H1 (cell line): ENCODE data around the gene DOHH.

Experiments used
- ATF2 ChIP-seq: IDR thresholded peaks from 2 replicates; pipeline ENCODE4 v1.6.1; 2012; ENCODE audit warnings: low read length, inconsistent platforms
- ATF3 ChIP-seq: IDR thresholded peaks from 2 replicates; pipeline ENCODE4 v1.6.1; 2011; ENCODE audit warnings: low read depth, mild to moderate bottlenecking, low read length; ENCODE audit not compliant: insufficient read depth
- CBX8 ChIP-seq: fragments of 300-800, 300-1000 bp; sonication (generic); IDR thresholded peaks from 2 replicates; pipeline ENCODE4 v1.7.1; 2016; ENCODE audit warnings: low read depth, low read length, borderline replicate concordance
- CHD2 ChIP-seq: IDR thresholded peaks from 2 replicates; pipeline ENCODE4 v1.6.1; 2012; ENCODE audit warnings: low read length, improper control_type of control experiment
- EZH2 ChIP-seq: fragments of 200-600 bp; sonication (generic); IDR thresholded peaks from 2 replicates; pipeline ENCODE4 v1.7.1; 2012; ENCODE audit warnings: low read depth, mild to moderate bottlenecking, moderate library complexity, low read length, inconsistent platforms; ENCODE audit not compliant: severe bottlenecking
- YY1 ChIP-seq: IDR thresholded peaks from 2 replicates; pipeline ENCODE4 v1.6.1; 2011; ENCODE audit warnings: low read depth, mild to moderate bottlenecking, low read length

GRCh38 chr19:3513229-3514140 lies 13.0 kb upstream of the DOHH start:
- TF ChIP-seq YY1 (no peak), CBX8 (no peak), CHD2 (no peak), ATF2 (no peak), ATF3 (no peak), EZH2 (no peak)
